Right lung (tissue), 10 donors: ENCODE data around the gene GRSF1. TPM values are rescaled to one million over a fixed set of nuclear protein-coding genes. Genes with fewer than 3 reads are reported as not detected.
"Not testable (repeated sequence)": the region's sequence is repeated elsewhere in the genome, so short reads cannot be mapped to it uniquely, and the experiment has no call there.

Experiments used
- DNase-seq, 2 donors: peaks; one replicate each; pipeline ENCODE4 v3.0.0-alpha.2; 2013
- long read RNA-seq, 8 donors: transcript quantifications; one replicate each; lab custom pipeline, GENCODE V29; 2026
- polyA plus RNA-seq, 5 donors: library from polyadenylated mRNA; unstranded; fragments of 120-200 nt; gene quantifications; one replicate each; pipeline versions ENCODE4 v1.2.1 to v1.2.3, GENCODE V29; 2013; ENCODE audit warnings: inconsistent platforms in 1 of 5, low replicate concordance in 1 of 5; ENCODE audit not compliant: insufficient read length in 5 of 5, insufficient read depth in 1 of 5

GRSF1 gene
- 100 to 1,000 TPM; 122 to 138 (median 133) TPM for polyA plus RNA-seq
- long read RNA-seq, donor 1, full-length matches to known transcripts = 22 of 22 reads
- long read RNA-seq, donor 1, partial matches to known transcripts = 0 of 22 reads
- long read RNA-seq, donor 1, other reads (novel, unspliced or antisense) = 0 of 22 reads
- long read RNA-seq, donor 2, full-length matches to known transcripts = 22 of 22 reads
- long read RNA-seq, donor 2, partial matches to known transcripts = 0 of 22 reads
- long read RNA-seq, donor 2, other reads (novel, unspliced or antisense) = 0 of 22 reads
- long read RNA-seq, donor 3, full-length matches to known transcripts = 18 of 25 reads
- long read RNA-seq, donor 3, partial matches to known transcripts = 7 of 25 reads
- long read RNA-seq, donor 3, other reads (novel, unspliced or antisense) = 0 of 25 reads
- long read RNA-seq, donor 4, full-length matches to known transcripts = 13 of 31 reads
- long read RNA-seq, donor 4, partial matches to known transcripts = 18 of 31 reads
- long read RNA-seq, donor 4, other reads (novel, unspliced or antisense) = 0 of 31 reads
- long read RNA-seq, donor 5, full-length matches to known transcripts = 22 of 33 reads
- long read RNA-seq, donor 5, partial matches to known transcripts = 6 of 33 reads
- long read RNA-seq, donor 5, other reads (novel, unspliced or antisense) = 5 of 33 reads
- long read RNA-seq, donor 6, full-length matches to known transcripts = 31 of 31 reads
- long read RNA-seq, donor 6, partial matches to known transcripts = 0 of 31 reads
- long read RNA-seq, donor 6, other reads (novel, unspliced or antisense) = 0 of 31 reads
- long read RNA-seq, donor 7, full-length matches to known transcripts = 21 of 21 reads
- long read RNA-seq, donor 7, partial matches to known transcripts = 0 of 21 reads
- long read RNA-seq, donor 7, other reads (novel, unspliced or antisense) = 0 of 21 reads
- long read RNA-seq, donor 8, full-length matches to known transcripts = 10 of 10 reads
- long read RNA-seq, donor 8, partial matches to known transcripts = 0 of 10 reads
- long read RNA-seq, donor 8, other reads (novel, unspliced or antisense) = 0 of 10 reads

GRCh38 chr4:70839589-70840093, at the start of gene GRSF1:
Gene GRSF1, minus strand, starts transcription at chr4:70839890. Its CDS starts 63 bp downstream, at chr4:70839827.
- peak; percentile 89 to 90 for DNase-seq

GRCh38 chr4:70885174-70885573, 45.5 kb upstream of the GRSF1 start:
- no peak for DNase-seq

GRCh38 chr4:70880739-70881138, 41.0 kb upstream of the GRSF1 start:
- DNase-seq = no peak

- DNase-seq = no peak
These were observed 37.9 kb upstream of the GRSF1 start for GRCh38 chr4:70877556-70877955.

- DNase-seq = no peak
These were observed 34.8 kb upstream of the GRSF1 start for GRCh38 chr4:70874268-70875156.

GRCh38 chr4:70873216-70873615, 33.5 kb upstream of the GRSF1 start:
- no peak for DNase-seq

- no peak for DNase-seq
These were observed 29.1 kb upstream of the GRSF1 start for GRCh38 chr4:70868778-70869177.

- DNase-seq = no peak
These were observed 23.6 kb upstream of the GRSF1 start for GRCh38 chr4:70863099-70863790.

GRCh38 chr4:70859066-70859465, 19.4 kb upstream of the GRSF1 start:
- no peak for DNase-seq

GRCh38 chr4:70858454-70858853, 18.8 kb upstream of the GRSF1 start:
- DNase-seq = no peak

GRCh38 chr4:70855464-70855863, 15.8 kb upstream of the GRSF1 start:
- DNase-seq = no peak

- DNase-seq = no peak
These were observed 9.6 kb upstream of the GRSF1 start for GRCh38 chr4:70849291-70849690.

GRCh38 chr4:70844180-70844579, 4.5 kb upstream of the GRSF1 start:
- DNase-seq = no peak

GRCh38 chr4:70842761-70843435, 3.2 kb upstream of the GRSF1 start:
- no peak for DNase-seq

- no peak for DNase-seq
These were observed 2.3 kb upstream of the GRSF1 start for GRCh38 chr4:70841951-70842350.

GRCh38 chr4:70841211-70841610, 1.5 kb upstream of the GRSF1 start:
- DNase-seq = no peak

- not testable (repeated sequence) for DNase-seq
These were observed 941 bp upstream of the GRSF1 start for GRCh38 chr4:70840631-70841030.

- not testable (repeated sequence) for DNase-seq
These were observed 447 bp upstream of the GRSF1 start for GRCh38 chr4:70840137-70840536.
